Mucosa of stomach (tissue), 1 donor: ENCODE results near the gene RYR2.
"Not testable (repeated sequence)": the region's sequence is repeated elsewhere in the genome, so short reads cannot be mapped to it uniquely, and the experiment has no call there.

Experiments
- H3K27me3 ChIP-seq: one replicate; pipeline ENCODE4 v1.7.0; 2013; ENCODE audit warnings: mild to moderate bottlenecking, low read length; ENCODE audit not compliant: control insufficient read depth, insufficient read depth
- H3K36me3 ChIP-seq: one replicate; pipeline ENCODE4 v1.7.0; 2013; ENCODE audit warnings: low read length; ENCODE audit not compliant: control insufficient read depth, insufficient read depth
- H3K4me1 ChIP-seq: one replicate; pipeline ENCODE4 v1.7.0; 2013; ENCODE audit warnings: mild to moderate bottlenecking, low read length; ENCODE audit not compliant: control insufficient read depth, insufficient read depth
- H3K4me3 ChIP-seq: one replicate; pipeline ENCODE4 v1.7.0; 2013; ENCODE audit warnings: low read length
- H3K9ac ChIP-seq: one replicate; pipeline ENCODE4 v1.7.0; 2013; ENCODE audit warnings: mild to moderate bottlenecking, low read length, moderate library complexity
- H3K9me3 ChIP-seq: one replicate; pipeline ENCODE4 v1.7.0; 2013; ENCODE audit warnings: mild to moderate bottlenecking, low read length, moderate library complexity; ENCODE audit not compliant: control insufficient read depth
- donor health status: Pancreatic carcinoma.

Gene RYR2

DNA sequence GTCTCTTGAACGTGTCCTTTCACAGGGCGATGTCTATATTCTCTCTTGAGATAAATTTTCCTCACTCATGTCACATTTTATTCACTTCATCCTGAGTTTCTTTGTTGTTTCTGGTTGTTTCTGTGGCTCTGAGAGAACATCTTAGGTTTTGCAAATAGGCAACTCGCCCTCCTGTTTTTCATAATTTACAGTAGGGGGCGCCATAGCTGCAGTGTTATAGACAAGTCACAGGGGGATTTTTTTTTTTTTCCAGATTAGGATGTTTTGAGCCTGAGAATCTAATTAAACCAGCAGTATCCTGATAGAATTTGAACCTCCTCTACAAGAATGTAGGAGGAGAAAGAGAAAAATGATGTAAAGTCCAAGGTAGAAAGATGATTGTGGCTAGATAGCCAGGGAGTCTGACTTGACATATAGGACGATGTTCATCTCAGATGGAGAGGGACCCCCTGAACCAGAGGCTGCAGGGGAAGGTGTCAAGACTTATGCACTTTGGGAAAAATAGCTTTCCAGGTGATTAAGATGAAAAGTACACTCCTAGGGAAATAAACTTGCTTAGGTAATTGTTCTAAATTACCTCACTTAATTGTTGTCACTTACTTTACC lies 772.4 kb downstream of the RYR2 start:
- H3K27me3 ChIP-seq: no peaks in the 10 kb centered on the region
- no peaks in the 10 kb centered on the region for H3K9me3 ChIP-seq
- no peak overlapping the region for H3K9ac ChIP-seq
- no peak overlapping the region for H3K4me3 ChIP-seq
- H3K4me1 ChIP-seq: no peaks in the 10 kb centered on the region
- no peaks in the 10 kb centered on the region for H3K36me3 ChIP-seq

DNA sequence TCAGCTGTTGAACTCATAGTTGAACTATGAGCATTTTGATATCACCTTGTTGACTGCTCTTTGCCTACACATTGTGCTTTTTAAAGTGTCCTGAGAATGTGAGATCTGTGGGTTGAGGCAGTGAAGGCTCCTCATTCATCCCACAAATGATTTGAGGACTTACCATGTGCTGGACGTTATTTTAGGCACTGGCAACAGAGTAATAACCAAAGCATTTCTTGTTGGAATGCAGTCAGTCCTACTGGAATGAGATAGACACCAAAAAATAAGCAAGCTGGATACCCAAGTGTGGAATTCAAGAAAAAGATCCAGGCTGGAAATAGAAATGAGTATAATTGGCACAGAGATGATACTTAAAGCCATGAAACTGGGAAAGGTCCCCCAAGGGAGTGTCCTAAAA lies 775.3 kb downstream of the RYR2 start:
- Histone ChIP-seq H3K9ac (no peak overlapping the region), H3K9me3 (no peaks in the 10 kb centered on the region), H3K4me3 (no peak overlapping the region), H3K4me1 (no peaks in the 10 kb centered on the region), H3K36me3 (no peaks in the 10 kb centered on the region), H3K27me3 (no peaks in the 10 kb centered on the region)

DNA sequence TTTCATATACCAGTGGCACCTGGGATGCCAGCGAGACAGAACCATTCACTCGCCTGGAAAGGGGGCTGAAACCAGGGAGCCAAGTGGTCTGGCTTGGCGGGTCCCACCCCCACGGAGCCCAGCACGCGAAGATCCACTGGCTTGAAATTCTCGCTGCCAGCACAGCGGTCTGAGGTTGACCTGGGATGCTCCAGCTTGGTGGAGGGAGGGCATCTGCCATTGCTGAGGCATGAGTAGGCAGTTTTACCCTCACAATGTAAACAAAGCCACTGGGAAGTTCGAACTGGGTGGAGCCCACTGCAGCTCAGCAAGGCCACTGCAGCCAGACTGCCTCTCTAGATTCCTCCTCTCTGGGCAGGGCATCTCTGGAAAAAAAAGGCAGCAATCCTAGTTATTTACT lies 778.6 kb downstream of the RYR2 start:
- not testable (repeated sequence) for H3K27me3 ChIP-seq, H3K36me3 ChIP-seq, H3K4me3 ChIP-seq, H3K9ac ChIP-seq, H3K9me3 ChIP-seq, H3K4me1 ChIP-seq

DNA sequence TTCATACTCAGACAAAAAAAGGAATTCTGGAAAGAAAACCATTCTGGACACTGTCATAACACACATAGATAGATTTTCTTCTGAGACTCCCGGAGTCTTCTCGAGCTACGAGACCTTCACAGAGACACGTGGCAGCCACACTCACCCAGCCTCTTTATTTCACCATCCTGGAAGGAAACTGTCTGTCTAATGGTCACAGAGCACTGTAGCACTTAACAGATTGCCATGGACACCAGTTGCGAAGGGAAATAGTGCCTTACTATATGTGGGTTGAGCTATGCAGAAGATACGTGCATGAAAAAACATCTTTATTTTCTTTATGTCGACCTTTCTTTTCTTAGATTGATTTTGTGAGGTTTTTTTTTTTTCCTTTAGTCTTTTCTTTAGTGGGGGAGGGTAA lies 790.9 kb downstream of the RYR2 start:
- no peaks in the 10 kb centered on the region for H3K4me1 ChIP-seq

DNA sequence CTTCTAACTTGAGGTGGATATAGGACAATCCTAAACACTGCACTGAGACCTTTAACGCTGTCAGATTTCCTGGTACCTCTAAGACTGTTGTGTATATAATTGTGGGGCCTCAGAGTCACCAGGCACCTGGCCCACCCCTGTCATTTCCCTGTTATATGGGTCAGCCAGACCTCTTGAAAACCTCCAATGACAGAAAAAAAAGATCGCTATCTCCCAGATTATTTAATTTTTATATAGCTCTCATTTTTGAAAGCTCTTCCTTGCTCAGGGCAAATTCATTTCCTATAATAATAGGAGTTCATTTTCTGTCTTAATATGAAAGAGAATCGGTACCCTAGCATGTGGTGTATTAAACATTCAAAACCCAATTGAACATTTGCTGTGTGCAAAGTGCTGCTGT lies 792.1 kb downstream of the RYR2 start:
- H3K9ac ChIP-seq: no peak overlapping the region
- H3K4me3 ChIP-seq: no peak overlapping the region
- H3K4me1 ChIP-seq: no peaks in the 10 kb centered on the region
- H3K9me3 ChIP-seq: no peaks in the 10 kb centered on the region
- no peaks in the 10 kb centered on the region for H3K36me3 ChIP-seq
- H3K27me3 ChIP-seq: no peaks in the 10 kb centered on the region

More for the DNA sequence above, 790.9 kb downstream of the RYR2 start:
- Histone ChIP-seq H3K4me3 (no peak overlapping the region), H3K36me3 (no peaks in the 10 kb centered on the region), H3K9me3 (no peaks in the 10 kb centered on the region), H3K27me3 (no peaks in the 10 kb centered on the region), H3K9ac (no peak overlapping the region)

DNA sequence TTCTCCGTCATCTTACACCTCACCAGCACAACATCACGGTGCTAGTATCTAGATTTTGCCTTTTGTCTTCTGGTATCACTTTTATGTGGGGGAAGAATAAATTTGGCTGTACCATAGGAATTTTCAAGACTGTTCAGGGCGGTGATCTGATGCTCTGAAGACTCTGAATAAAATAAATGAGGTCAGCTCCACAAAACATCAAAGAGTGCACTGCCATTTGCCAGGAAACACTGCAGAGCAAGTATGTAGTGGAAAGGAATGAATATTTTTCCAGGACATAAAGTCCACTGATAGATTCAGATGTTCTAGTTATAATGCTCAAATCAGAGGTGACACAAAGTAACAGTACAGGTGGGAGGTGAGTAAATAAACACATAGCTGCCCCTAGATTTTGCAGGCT lies 792.5 kb downstream of the RYR2 start:
- no peak overlapping the region for H3K9ac ChIP-seq
- no peaks in the 10 kb centered on the region for H3K4me1 ChIP-seq
- no peaks in the 10 kb centered on the region for H3K9me3 ChIP-seq
- no peaks in the 10 kb centered on the region for H3K36me3 ChIP-seq
- H3K4me3 ChIP-seq: no peak overlapping the region
- H3K27me3 ChIP-seq: no peaks in the 10 kb centered on the region

DNA sequence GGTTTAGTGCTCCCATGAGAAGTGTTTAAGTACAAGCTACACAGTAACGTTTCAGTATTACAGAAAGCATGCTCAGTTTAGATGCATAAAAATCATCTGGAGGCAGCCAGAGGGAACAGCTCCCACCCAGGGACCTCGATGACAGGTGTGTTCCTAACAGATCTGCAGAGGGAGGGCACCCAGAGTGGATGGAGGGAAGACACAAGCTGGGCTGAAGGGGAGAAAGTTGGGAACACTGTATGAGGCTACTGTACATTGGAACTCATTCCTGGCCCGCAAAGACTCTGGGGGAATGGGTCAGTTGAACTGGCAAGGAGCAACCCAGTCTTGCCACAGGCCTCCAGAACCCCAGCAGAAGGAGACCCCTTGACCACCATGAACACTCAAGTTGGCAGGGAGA lies 796.3 kb downstream of the RYR2 start:
- H3K4me1 ChIP-seq: no peaks in the 10 kb centered on the region
- H3K9me3 ChIP-seq: no peaks in the 10 kb centered on the region
- H3K27me3 ChIP-seq: no peaks in the 10 kb centered on the region
- H3K4me3 ChIP-seq: no peak overlapping the region
- H3K36me3 ChIP-seq: no peaks in the 10 kb centered on the region
- no peak overlapping the region for H3K9ac ChIP-seq

DNA sequence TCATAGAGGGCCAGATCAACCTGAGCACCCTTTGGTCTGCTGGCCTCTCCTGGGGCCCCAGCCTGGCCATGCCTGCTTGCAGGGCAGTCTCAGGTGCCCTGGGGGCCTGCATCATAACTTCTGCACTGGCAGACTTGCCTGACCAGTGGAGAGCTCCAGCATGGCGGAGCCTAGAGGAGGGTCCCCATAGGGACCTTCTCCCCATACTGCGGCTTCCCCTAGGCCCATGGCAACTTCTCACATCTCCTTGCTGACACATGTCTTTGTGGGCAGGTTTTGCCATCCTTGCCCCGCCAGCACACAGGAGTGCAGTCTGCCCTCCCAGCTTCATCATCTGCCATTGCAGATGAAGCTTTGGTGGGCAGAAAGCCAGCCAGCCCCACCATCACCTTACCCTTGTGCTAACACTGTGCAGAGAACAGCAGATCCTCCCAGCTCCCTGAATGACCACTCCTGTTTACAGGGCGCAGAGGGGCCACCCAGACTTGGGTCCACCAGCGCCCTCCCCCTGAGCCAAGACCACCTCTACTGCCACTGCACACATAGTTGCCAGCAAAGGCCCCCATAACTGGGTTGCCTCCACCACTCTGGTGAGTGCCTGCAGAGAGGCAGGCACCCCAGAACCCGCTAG lies 797.0 kb downstream of the RYR2 start:
- no peaks in the 10 kb centered on the region for H3K9me3 ChIP-seq

DNA sequence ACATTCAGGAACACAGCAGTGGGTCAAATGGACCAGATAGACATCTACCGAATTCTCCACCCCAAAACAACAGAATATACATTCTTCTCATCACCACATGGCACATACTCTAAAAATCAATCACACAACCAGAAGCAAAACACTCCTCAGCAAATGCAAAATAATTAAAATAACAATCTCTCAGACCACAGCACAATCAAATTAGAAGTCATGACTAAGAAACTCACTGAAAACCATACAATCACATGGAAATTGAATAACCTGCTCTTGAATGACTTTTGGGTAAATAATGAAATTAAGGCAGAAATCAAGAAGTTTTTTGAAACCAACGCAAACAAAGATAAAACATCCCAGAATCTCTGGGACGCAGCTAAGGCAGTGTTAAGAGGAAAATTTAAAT lies 799.5 kb downstream of the RYR2 start:
- Histone ChIP-seq H3K27me3 (no peaks in the 10 kb centered on the region), H3K36me3 (no peaks in the 10 kb centered on the region), H3K4me3 (no peak overlapping the region), H3K4me1 (no peaks in the 10 kb centered on the region), H3K9ac (no peak overlapping the region), H3K9me3 (no peaks in the 10 kb centered on the region)

More for the DNA sequence above, 797.0 kb downstream of the RYR2 start:
- Histone ChIP-seq H3K9ac (no peak overlapping the region), H3K4me3 (no peak overlapping the region), H3K27me3 (no peaks in the 10 kb centered on the region), H3K36me3 (no peaks in the 10 kb centered on the region), H3K4me1 (no peaks in the 10 kb centered on the region)

DNA sequence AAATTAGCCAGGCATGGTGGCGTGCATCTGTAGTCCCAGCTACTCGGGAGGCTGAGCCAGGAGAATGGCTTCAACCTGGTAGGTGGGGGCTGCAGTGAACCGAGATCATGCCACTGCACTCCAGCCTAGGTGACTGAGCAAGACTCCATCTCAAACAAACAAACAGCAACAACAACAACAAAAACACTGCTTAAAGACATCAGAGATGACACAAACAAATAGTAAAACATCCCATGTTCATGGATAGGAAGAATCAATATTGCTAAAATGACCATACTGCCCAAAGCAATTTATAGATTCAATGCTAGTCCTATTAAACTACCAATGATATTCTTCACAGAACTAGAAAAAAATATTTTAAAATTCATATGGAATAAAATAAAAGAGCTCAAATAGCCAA lies 801.5 kb downstream of the RYR2 start:
- H3K36me3 ChIP-seq, H3K4me3 ChIP-seq, H3K9me3 ChIP-seq, H3K9ac ChIP-seq, H3K4me1 ChIP-seq, H3K27me3 ChIP-seq: not testable (repeated sequence)

DNA sequence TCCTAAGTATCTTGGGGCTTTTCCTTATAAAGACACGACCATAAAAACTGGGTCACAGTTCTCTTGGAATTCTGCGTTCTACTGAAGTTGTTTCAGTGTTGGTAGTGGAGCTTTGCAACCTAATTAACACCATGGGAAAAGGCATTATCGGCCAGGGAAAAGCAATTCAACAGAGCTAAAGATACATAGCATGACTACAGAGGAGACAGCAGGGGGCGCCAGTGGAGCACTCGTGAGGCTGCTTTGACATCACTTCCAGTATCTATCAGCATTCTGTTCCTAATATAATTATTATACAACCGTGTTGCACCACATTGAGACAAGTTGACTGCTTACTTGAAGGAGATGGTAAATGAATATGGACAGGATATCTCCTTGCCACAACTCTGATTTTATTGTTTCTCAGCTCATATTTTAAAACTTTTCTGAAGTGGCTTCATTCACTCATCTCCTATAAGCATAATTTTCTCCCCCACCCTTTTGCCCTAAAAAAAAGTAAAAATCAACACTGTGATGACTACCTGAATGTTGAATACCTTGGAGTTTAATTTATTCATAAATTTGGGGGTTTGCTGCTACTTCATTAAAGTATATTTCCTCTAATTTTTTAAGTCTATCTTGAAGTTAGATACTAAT lies 809.3 kb downstream of the RYR2 start:
- H3K36me3 ChIP-seq: no peaks in the 10 kb centered on the region
- no peaks in the 10 kb centered on the region for H3K27me3 ChIP-seq
- H3K4me1 ChIP-seq: no peaks in the 10 kb centered on the region
- no peak overlapping the region for H3K9ac ChIP-seq
- H3K9me3 ChIP-seq: no peaks in the 10 kb centered on the region
- no peak overlapping the region for H3K4me3 ChIP-seq

DNA sequence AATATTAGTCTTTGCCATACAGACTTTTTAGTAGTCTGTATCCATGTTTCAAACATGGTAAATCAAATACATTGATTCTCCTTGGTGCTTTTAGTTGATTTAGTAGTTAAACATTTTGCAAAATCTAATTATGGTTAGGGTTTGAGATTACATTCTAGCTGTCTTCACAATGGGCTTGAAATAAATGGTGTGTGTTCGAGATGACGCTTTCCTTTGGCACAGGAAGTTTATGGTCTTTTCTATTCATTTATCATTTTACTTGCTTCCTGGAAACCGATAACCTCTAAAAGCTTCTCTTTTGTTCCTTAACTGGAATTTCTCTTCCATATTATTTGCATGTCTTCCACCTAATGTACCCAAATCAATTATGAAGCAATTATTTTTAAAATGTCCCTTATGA lies 810.4 kb downstream of the RYR2 start:
- no peaks in the 10 kb centered on the region for H3K9me3 ChIP-seq
- H3K4me3 ChIP-seq: no peak overlapping the region
- no peaks in the 10 kb centered on the region for H3K36me3 ChIP-seq
- H3K27me3 ChIP-seq: no peaks in the 10 kb centered on the region
- no peak overlapping the region for H3K9ac ChIP-seq
- H3K4me1 ChIP-seq: peaks cover 3% of the 10 kb centered on the region
